GM11168 (cell line): ENCODE measurements around the gene MAPK10.
"Not testable (repeated sequence)": the region's sequence is repeated elsewhere in the genome, so short reads cannot be mapped to it uniquely, and the experiment has no call there.

Source experiments
- in situ Hi-C: fragments of 300-500 bp; cut with MboI; formaldehyde crosslinking; loops from one replicate; pipeline ENCODE4 v1.12.0; 2022; ENCODE audit warnings: low sequenced_read_pairs; ENCODE audit not compliant: unreplicated experiment

The MAPK10 gene

GRCh38 chr4:86218746-86219473 is 140.9 kb downstream of the MAPK10 start:
- in situ Hi-C loops: no loop called here

GRCh38 chr4:86203176-86203575 is 156.7 kb downstream of the MAPK10 start:
- in situ Hi-C loops: no loop called here

GRCh38 chr4:86185659-86186058 is 174.2 kb downstream of the MAPK10 start:
- in situ Hi-C loops: no loop called here

- in situ Hi-C loops: no loop called here
Observed at GRCh38 chr4:86184901-86185285, 175.0 kb downstream of the MAPK10 start.

GRCh38 chr4:86184216-86184900 is 175.5 kb downstream of the MAPK10 start:
- in situ Hi-C loops: no loop called here

- in situ Hi-C loops: no loop called here
Observed at GRCh38 chr4:86181585-86181984, 178.3 kb downstream of the MAPK10 start.

GRCh38 chr4:86178211-86178610 is 181.6 kb downstream of the MAPK10 start:
- in situ Hi-C loops: no loop called here

- in situ Hi-C loops: no loop called here
Observed at GRCh38 chr4:86174506-86174905, 185.3 kb downstream of the MAPK10 start.

GRCh38 chr4:86168335-86168734 is 191.5 kb downstream of the MAPK10 start:
- in situ Hi-C loops: not testable (repeated sequence)

GRCh38 chr4:86160426-86160825 is 199.4 kb downstream of the MAPK10 start:
- in situ Hi-C loops: no loop called here

- in situ Hi-C loops: no loop called here
Observed at GRCh38 chr4:86159216-86159615, 200.6 kb downstream of the MAPK10 start.

GRCh38 chr4:86156531-86156930 is 203.3 kb downstream of the MAPK10 start:
- in situ Hi-C loops: no loop called here

- in situ Hi-C loops: no loop called here
Observed at GRCh38 chr4:86155766-86156165, 204.1 kb downstream of the MAPK10 start.

GRCh38 chr4:86152454-86152853 is 207.4 kb downstream of the MAPK10 start:
- in situ Hi-C loops: no loop called here

GRCh38 chr4:86151196-86151595 is 208.7 kb downstream of the MAPK10 start:
- in situ Hi-C loops: no loop called here

GRCh38 chr4:86141161-86141560 is 218.7 kb downstream of the MAPK10 start:
- in situ Hi-C loops: no loop called here

- in situ Hi-C loops: no loop called here
Observed at GRCh38 chr4:86132468-86132867, 227.4 kb downstream of the MAPK10 start.

GRCh38 chr4:86131456-86131855 is 228.4 kb downstream of the MAPK10 start:
- in situ Hi-C loops: no loop called here

- in situ Hi-C loops: no loop called here
Observed at GRCh38 chr4:86130160-86130933, 229.5 kb downstream of the MAPK10 start.

GRCh38 chr4:86129546-86129945 is 230.3 kb downstream of the MAPK10 start:
- in situ Hi-C loops: no loop called here

- in situ Hi-C loops: no loop called here
Observed at GRCh38 chr4:86122404-86122803, 237.4 kb downstream of the MAPK10 start.
